ENCODE data around the gene NRXN3. TPM values are rescaled to one million over a fixed set of nuclear protein-coding genes. Genes with fewer than 3 reads are reported as not detected.

The NRXN3 gene
- total RNA-seq, 1 donor from 2014 or later = 4.1 TPM

GRCh38 chr14:78721756-78722480 is 551.7 kb downstream of the NRXN3 start:
- DNase-seq (ENCODE audit: low spot score) = no peak
- intact Hi-C loops (cut with DNase I) = no loop called here

- intact Hi-C loops (cut with DNase I) = no loop called here
- DNase-seq (ENCODE audit: low spot score) = no peak
Observed at GRCh38 chr14:78725086-78725485, 554.9 kb downstream of the NRXN3 start.

GRCh38 chr14:78737116-78737515 is 566.9 kb downstream of the NRXN3 start:
- DNase-seq (ENCODE audit: low spot score) = no peak
- intact Hi-C loops (cut with DNase I) = no loop called here

DNA sequence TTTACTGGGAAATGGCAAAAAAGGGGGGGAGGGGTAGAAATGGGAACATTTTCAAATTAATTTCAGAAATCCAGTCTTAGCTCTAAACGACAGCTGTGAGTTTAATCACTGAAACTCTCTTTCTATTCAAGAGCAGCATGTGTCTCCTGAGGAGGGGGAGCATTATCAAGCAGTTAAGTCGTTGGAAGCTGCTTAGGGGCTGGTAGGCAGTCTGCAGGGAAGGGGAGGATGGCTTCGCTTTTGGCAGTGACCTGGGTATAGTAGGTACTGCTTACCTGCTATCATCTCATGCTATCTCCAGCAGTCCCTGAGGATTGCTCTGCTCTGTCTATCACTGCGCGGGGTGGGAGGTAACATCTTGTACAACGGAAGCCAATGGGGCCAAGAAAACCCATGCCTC is 567.4 kb downstream of the NRXN3 start:
- intact Hi-C loops (cut with DNase I) = no loop called here
- no peak for DNase-seq (ENCODE audit: low spot score)

GRCh38 chr14:78746086-78746595 is 576.0 kb downstream of the NRXN3 start:
- intact Hi-C loops (cut with DNase I) = no loop called here
- no peak for DNase-seq (ENCODE audit: low spot score)

DNA sequence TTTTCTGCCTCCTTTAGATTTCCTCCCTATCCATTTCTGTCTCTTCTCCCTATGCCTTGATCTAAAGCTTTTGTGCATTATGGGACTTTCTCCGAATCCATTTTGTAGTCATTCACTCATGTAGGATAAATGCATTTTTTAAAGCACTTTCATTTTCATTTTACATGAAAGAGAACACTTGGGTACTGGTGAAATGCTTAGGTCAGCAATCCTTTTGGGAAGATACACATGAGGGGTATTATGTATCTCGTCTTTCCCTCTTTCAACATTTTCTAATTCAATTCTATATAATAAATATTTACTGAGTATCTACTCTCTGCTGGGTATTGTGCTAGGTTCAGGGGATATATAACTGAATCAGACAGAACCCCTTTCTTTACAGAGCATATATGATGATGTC is 577.6 kb downstream of the NRXN3 start:
- no peak for DNase-seq (ENCODE audit: low spot score)
- intact Hi-C loops (cut with DNase I) = no loop called here

GRCh38 chr14:78752518-78753188 is 582.5 kb downstream of the NRXN3 start:
- no peak for DNase-seq (ENCODE audit: low spot score)
- intact Hi-C loops (cut with DNase I) = no loop called here

DNA sequence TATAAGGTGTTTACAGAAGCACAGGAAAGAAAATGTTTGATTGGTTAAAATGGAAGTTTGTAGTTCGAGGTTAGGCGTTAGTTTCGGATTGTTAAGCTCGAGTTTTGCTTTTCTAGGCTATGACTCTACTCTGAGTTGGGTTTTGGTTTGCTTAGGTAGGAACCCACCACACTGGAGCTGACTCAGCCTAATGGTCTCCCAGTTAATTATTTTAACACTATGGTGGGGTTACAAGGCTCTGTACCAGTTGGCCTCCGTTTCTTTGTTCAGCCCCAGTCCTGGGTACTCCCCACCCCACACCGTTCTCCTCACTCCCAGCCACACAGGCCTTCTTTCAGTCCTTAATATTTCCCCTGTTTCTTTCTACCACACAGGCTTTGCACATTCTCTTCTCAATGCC is 583.9 kb downstream of the NRXN3 start:
- intact Hi-C loops (cut with DNase I) = no loop called here
- DNase-seq (ENCODE audit: low spot score) = no peak

- intact Hi-C loops (cut with DNase I) = no loop called here
Observed at GRCh38 chr14:78758333-78758732, 588.2 kb downstream of the NRXN3 start.

DNA sequence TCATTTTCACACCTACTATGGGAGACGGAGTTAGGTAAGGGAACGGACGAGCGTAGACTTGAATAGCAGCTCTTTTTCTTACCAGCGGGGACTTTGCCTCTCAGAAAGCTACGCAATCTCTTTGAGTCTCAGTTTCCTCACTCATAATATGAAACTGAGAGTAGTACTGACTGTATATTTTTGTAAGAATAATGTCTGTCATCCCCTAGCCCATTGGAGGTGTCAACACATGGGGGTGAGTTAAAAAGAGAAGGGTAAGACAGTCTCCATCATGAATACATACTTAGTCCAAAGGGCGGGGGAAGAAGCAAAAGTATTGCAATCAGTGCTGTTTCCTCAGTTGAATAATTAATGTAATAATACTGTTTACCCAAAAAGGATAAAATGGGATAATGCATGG is 592.2 kb downstream of the NRXN3 start:
- DNase-seq (ENCODE audit: low spot score) = no peak
- intact Hi-C loops (cut with DNase I) = no loop called here

More at GRCh38 chr14:78758333-78758732, 588.2 kb downstream of the NRXN3 start:
- no peak for DNase-seq (ENCODE audit: low spot score)

DNA sequence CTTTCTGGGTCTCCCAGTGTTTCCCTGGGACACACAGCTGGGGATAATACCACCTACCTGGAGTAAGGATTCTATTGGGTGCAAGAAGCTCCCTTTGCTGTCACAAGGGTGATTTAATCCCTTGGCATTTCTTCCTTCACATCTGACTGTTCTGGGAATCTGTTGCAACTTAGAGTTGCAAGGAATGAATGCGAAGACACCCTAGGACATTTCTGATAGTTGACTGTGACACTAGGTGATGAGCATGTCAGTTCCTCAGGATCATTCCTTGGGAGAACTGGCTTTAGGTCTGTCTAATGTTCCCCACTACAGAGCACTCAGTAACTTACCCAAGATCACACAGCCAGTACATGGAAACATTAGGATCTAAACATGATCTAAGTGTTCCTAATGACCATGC is 593.6 kb downstream of the NRXN3 start:
- intact Hi-C loops (cut with DNase I) = no loop called here
- no peak for DNase-seq (ENCODE audit: low spot score)

GRCh38 chr14:78764240-78764639 is 594.1 kb downstream of the NRXN3 start:
- intact Hi-C loops (cut with DNase I) = no loop called here
- no peak for DNase-seq (ENCODE audit: low spot score)

GRCh38 chr14:78764645-78765044 is 594.5 kb downstream of the NRXN3 start:
- no peak for DNase-seq (ENCODE audit: low spot score)
- intact Hi-C loops (cut with DNase I) = no loop called here

- DNase-seq (ENCODE audit: low spot score) = no peak
- intact Hi-C loops (cut with DNase I) = no loop called here
Observed at GRCh38 chr14:78767436-78767835, 597.3 kb downstream of the NRXN3 start.

DNA sequence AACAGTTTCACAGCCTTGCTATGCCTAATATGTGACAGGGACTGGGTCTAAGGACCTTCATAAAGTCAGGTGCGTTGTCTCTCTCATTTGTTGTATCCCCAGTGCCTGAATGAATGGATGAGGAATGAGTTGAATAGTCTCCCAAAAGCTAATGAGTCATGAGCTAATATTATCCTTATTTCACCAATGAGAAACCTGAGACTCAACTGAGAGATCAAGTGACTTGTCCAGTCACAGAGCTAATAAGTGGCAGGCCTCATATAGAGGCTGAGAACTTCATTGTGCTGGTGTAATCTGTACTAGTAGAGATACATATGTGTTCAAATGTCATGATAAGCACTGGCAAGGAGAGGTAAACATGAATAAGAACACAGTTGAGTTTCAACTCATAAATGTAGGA is 612.4 kb downstream of the NRXN3 start:
- DNase-seq (ENCODE audit: low spot score) = no peak
- intact Hi-C loops (cut with DNase I) = no loop called here

GRCh38 chr14:78785265-78785664 is 615.1 kb downstream of the NRXN3 start:
- intact Hi-C loops (cut with DNase I) = no loop called here
- DNase-seq (ENCODE audit: low spot score) = no peak

- DNase-seq (ENCODE audit: low spot score) = no peak
- intact Hi-C loops (cut with DNase I) = no loop called here
Observed at GRCh38 chr14:78788467-78789360, 618.5 kb downstream of the NRXN3 start.

DNA sequence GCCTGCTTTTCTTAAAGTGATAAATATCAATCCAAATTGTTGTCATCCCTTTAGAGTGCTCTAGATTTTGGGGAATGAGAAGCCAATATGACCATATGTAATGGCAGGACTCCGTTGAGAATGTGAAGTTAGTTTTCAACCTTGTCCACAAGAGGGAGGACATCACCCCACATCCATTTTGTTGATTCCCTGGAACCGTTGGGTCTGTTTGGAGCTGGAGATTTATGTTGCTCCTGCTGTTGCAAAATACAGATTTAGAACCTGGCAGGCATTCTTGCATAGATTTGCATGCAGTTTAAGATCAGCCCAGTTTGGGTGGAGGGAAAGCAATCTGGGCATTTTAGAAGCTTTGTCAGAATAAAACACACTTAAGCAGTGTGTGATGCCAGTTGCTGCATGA is 620.1 kb downstream of the NRXN3 start:
- intact Hi-C loops (cut with DNase I) = no loop called here
- DNase-seq (ENCODE audit: low spot score) = no peak

DNA sequence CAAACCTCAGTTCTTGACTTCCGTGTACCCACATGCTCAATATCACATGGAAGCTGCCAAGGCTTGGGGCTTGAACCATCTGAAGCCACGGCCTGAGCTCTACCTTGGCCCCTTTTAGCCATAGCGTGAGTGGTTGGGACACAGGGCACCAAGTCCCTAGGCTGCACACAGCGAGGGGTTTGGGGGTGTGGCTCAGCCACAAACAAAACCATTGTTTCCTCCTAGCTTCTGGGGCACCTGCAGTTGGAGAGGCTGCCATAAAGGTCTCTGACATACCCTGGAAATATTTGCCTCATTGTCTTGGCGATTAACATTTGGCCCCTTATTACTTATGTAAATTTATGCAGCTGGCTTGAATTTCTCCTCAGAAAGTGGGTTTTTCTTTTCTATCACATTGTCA is 628.6 kb downstream of the NRXN3 start:
- intact Hi-C loops (cut with DNase I) = no loop called here
- DNase-seq (ENCODE audit: low spot score) = no peak

GRCh38 chr14:78805570-78805969 is 635.4 kb downstream of the NRXN3 start:
- intact Hi-C loops (cut with DNase I) = no loop called here
- no peak for DNase-seq (ENCODE audit: low spot score)
